NB4 (cell line): ENCODE measurements around the gene CARM1.

ENCODE experiments used
- CTCF ChIP-seq: IDR thresholded peaks from one replicate; pipeline ENCODE4 v1.5.1; 2012; ENCODE audit warnings: low read depth, low read length
- MAX ChIP-seq: IDR thresholded peaks from 2 replicates; pipeline ENCODE4 v1.6.1; 2011; ENCODE audit warnings: low read depth, low read length
- MYC ChIP-seq: IDR thresholded peaks from 2 replicates; pipeline ENCODE4 v1.6.1; 2011; ENCODE audit warnings: low read depth, low read length
- POLR2A ChIP-seq: IDR thresholded peaks from 2 replicates; pipeline ENCODE4 v1.6.1; 2011; ENCODE audit warnings: mild to moderate bottlenecking; ENCODE audit not compliant: insufficient read length; ENCODE audit errors: extremely low read depth

DNA sequence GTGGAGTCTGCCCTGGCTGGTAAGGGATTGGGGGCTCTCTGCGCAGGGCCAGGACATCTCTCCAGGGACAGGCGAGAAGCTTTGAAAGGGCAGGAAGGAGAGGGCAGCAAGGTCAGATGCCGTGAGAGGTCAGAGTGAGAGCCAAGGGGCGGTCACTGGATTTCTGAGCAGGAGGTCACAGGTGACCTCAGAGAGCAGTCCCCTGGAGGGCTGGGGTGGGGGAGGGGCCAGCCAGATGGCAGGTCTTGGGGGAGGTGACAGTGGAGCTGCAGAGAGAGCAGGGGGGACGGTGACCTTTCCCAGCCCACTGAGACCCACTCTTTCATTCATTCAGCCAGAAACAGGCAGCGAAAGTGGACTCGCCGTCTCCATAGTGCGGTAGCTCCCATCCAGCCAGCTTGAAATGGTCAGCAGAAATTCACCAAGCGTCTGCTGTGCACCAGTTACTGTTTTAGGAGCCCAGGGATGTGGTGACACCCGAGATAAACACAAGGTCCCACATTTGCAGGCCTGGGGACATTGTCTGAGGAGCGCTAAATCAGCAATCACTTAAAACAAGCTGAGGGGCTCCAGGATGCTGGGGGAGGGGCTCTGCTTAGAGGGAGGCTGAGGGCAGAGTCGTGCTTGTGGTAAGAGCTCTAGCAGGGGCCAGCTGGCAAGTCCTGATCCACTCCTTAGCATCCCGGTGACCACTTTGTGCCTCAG, 10.2 kb downstream of the CARM1 start:
- TF ChIP-seq CTCF, result no peak
- TF ChIP-seq MAX, result no peak
- no peak for TF ChIP-seq MYC
- TF ChIP-seq POLR2A, result no peak
